HuH-7 (cell line): ENCODE results near the gene MAX.

Experiments used
- DNase-seq: peaks from one replicate; pipeline ENCODE4 v3.0.0; 2011; ENCODE audit warnings: low spot score

Gene MAX

DNA sequence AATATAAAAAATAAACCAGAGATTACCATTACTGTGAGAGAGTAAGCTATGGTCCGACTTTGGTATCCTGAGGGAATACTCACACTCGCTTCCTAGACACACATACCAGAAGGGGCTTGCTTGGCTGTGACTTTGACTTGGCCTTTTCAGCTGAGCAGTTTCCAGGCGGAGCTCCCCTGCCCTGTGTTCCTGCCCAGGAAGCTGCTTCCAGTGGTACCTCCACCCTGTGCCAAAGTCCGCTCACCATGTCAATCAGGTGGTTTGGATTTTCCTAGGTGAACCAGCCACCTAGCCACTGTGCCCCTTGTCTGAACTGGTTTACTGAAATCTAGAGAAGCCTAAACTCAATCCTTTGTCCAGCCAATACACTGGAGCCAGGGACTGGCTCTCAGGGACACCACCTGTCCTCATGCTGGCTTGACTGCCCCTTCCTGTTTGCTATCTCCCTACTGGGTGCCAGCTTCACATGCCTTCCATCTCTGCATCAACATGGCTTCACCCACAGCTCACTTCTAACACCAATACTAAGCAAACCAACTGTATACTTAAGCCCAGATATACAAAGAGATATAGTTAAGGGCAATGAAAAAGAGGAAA is 28.6 kb downstream of the MAX start:
- DNase-seq = no peak

DNA sequence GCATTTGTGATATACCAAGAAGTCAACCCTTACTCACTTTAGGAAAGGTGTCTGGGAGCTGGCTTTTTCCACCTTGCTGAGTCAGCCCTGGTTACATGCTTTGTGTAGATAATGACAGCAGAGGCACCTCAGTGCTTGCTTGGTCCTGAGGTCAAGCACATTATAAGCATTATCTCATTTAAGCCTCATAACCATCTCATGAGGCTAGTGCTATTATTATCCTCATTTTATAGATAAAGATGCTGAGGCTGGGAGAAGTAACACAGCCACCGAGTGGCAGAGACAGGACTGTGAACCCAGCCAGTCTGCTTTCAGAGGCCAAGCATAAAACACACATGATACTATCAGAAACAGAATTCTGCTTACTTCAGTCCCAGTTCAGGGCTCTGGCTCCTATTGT is 29.4 kb downstream of the MAX start:
- no peak for DNase-seq

DNA sequence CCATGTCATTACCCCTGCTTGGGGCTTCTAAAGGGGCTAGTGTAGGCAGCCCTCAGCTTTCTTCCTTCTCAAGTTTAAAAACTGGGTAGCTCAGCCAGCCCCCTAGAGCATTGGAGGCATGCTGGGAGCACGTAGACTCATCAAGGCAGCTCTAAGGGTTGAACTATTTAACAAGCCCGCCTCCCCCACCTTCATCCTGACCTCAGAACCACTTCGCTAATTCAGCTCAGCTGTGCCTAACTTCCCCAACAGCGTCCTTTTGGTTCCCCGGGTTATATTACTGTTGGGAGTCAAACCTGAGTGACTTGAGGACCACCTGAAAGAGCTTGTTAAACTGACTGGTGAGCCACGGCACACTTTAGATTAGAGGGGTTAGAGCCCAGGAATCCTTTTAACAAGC is 30.1 kb downstream of the MAX start:
- no peak for DNase-seq

DNA sequence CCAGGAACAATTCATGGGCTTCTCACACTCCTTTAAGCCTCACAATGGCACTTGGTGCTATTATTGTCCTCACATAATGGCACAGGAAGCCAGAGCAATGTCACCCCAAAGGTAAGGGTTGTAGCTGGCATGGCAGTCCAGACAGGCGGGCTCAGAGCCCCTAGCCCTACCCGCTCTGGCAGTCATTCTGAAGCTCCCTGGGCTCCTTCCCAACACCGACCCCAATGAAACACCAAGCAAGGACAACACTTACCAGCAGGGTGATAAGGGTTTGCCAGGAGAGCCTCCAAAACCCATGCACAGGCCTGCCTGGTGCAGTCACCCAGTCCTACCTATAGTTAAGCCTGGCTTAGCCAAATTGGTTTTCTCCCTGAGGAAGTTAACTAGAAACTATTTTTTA is 30.8 kb downstream of the MAX start:
- no peak for DNase-seq

DNA sequence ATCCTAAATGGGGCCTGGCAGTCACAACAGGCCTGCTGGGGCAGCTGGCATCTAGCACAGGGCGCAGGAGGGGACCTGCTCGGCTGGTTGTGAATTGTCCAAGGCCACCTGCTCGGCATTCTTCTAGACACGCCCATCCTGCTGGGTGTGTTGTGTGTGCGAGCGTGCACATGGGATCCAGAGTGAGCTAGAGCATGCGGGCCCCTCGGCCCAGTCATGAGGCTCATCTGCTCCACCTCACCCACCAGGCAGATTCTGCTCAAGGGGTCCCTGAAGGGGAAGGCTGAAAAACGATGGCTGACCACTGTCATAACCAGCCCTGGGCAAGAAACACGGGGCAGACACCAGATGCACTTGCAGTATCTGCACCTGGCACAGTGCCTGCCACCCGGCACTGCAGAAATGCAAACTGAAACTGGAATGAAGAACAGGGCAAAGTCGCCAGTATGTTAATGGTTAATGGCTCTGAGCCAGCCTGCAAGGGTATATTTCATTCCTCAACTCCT is 31.8 kb downstream of the MAX start:
- no peak for DNase-seq

DNA sequence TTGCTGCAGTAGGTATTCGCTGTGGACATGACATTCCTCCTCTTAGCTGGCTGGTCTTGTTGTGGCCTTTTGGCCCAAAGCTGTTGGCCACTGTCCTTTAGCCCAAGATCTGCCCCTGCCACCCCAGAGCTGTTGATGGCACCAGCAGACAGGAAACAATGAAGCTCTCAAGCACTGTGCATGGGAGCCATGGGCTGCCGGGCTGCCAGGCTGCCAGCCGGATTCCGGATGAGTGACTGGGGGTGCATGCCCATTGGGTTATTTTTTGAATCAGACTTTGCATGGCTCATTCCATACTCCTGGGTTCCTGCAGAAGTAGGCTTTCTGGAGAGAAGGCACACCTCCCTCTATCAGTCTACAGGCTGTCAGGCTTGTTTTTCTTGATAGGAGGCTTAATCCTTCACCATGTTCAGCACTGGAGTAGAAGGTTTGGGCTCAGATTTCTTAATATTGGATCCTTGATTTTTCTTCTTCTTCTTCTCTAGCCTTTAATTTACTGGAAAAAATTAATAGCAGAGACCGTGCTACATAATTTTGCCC is 32.4 kb downstream of the MAX start:
- DNase-seq = no peak

DNA sequence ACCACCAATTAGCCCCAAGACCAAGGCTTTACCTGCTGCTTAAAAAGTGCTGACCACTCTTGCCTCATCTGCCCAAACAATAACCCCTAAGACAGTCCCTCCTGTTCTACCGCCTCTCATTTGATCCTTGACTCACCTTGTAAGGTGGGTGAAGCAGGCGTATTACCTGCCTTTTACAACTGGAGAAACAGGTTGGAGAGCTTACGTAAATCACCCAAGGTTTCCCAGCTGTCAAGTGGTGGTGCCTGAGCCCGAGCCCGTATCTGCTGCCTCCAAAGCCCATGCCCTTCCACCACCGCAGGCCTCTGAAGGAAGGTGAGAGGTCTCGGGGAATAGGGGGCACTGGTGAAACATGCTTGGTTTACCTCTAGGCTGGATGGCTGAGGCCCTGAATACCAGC is 36.6 kb downstream of the MAX start:
- no peak for DNase-seq

DNA sequence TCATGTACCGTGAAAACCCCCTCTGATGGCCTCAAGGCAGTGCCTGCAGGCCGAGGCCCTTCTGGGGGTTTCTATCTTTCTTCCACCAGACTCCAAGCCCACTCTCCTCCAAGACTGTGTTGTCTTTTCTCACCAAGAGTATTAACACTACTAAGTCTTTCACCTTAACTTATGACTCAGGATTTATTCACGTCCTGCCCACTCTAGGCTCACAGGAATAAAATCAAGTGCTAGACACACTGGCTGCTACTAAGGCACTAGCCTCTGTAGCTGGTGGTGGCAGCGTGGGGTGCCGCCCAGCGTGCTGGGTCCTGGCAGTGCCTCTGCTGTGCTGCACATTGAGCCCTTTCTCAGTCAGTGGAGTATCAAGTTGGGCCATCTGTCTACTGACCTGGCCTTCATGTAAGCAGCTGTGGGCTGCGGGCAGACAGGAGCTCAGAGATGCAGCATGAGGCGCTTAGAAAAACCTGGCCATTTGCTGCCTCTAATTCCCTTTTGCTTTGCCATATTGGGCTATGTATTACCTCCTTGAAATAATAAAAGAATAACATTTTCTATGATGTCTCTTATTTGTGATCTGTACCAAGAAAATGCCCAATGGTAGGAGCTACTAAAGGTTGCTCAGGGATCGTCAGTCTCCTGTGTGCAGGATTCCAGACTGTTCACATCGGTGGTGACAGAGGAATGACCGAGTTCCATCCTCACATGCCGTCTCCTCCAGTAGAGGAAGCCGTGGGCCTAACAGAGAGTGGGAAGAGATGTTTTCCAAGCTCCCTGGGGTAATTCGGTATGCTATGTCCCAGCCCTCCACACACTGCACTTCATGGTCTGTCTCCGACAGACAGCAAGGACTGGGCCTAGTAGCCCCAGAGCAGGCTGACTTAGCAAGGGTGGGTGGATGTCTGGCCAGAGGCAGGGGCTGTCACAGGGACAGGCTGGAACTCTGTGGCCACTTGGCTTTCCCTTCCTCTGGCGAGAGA is 39.9 kb downstream of the MAX start:
- no peak for DNase-seq

DNA sequence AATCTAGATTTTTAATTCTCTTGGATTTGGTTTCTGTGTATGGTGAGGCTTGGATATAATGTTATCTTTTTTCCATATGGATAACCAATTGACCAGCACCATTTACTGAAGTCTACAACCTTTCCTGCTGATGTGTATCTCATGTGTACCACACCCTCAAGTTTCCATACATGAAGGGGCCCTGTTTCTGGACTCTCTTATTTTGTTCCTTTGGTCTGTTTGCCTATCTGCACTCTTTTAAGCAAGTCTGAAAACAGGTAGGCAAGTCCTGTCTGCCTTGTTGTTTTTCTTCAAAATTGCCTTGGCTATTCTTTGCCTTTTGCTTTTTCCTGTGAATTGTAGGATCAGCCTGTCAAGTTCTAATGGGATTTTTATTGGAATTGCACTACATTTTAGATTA is 44.6 kb downstream of the MAX start:
- no peak for DNase-seq

DNA sequence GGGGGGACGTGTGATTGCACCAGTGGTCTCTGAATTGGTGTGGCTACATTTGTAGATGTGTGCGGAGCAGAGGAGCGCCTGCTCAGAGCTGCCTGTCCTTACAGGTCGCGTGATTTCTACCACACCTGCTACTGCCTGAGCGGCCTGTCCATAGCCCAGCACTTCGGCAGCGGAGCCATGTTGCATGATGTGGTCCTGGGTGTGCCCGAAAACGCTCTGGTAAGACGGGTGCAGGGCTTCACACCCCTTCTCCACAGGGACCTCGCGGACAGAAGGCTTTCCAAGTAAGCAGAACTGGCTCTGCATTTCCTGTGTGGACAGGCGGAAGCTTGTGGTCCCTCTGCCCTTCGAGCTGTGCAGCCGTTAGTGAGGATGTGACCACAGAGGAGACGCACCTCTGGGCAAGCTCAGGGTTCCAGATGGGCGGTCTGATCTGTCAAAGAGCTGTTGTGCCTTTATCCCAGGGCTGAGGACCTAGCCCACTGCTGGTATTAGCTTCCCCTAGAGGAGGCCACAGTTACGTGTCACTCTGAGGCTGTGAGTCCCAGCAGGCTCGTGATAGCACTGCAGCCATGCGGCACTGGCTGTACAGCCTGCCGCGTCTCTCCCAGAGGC is 47.7 kb downstream of the MAX start:
- no peak for DNase-seq

DNA sequence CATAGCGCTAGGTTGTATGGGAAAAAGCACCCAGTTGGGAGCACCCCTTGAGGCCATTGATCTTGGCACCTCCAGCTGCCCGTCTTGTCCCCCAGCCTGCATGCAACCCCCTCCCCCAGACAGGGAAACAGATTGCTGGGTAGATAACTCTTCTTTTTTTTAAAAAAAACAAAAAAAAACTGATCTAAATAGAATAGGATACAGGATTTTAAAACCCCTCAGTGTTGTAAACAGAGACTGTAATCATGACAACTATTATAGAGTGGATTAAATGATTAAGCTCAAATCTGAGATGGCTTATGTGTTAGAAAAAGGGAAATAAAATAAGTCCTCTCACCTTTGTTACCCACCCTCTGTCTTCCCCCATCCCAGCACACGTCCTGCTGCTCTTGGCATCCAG is 48.9 kb downstream of the MAX start:
- no peak for DNase-seq

DNA sequence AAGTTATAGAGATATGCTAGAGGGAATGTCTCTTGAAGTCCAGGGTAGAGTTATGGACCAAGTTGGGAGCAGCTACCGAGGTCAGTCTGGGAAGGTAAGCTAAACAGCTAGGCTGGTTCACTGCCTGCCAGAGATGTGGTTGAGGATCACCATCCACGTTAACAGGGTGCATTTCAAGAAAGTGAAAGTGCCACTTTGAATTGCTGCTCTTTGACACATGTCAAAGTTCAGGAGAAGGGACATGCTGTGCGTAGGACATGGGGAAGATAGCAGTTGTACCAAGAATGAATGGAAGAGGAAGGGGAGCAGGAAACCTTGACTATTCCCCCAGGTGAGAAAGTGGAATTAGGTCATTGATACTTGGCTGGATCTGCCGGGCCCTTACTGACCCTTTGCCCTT is 49.5 kb downstream of the MAX start:
- no peak for DNase-seq

DNA sequence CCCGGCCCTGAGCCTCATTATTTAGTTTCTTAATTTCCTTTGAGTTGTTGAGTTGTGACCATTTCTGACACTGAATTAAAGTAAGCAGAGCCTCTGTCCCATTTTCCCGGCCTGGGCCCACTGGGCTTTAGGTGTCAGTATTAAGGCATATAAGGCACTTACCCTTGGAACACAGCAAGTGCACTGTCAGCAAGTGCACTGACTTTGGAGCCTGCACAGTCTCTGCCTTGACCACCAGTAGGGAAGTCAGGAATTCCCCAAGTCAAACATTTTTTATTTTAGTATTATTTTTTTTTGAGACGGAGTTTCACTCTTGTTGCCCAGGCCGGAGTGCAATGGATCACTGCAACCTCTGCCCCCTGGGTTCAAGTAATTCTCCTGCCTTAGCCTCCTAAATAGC is 56.6 kb downstream of the MAX start:
- DNase-seq = no peak

DNA sequence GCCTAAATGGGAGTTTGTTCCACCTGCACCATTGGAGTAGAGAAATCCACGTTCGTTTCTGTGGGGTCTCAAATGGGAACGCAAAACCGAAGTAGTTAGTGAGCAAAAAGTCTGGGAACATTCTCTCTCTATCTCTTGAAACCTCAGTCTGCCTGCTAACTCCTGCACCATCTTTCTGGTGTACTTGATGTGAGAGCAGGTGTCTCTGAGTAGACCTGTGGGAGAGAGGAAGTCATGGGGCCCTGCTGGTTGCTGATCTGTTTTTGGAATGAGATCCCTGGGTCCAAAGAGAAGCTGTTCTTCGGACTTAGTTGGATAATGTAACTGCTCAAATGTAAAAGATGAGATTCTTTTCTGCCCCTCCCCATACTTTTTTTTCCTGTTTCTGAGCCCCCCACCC is 57.3 kb downstream of the MAX start:
- DNase-seq = no peak

DNA sequence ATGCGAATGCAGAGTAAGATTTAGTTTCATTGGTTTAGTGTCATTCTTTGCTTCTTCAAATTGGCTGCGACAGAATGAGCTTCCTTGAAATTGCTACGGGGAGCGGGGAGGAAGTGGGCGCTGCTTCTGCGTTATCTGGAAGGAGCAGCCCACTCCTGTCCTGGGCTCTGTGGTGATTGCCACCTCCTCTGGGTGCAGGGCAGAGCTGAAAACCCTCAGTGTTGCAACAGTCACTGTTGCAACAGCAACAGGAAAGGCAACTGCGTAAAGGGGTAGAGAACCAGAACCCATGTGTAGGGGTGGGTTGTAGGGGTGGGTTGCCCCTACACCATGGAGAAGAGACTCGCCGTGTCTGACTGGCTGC is 57.7 kb downstream of the MAX start:
- no peak for DNase-seq

DNA sequence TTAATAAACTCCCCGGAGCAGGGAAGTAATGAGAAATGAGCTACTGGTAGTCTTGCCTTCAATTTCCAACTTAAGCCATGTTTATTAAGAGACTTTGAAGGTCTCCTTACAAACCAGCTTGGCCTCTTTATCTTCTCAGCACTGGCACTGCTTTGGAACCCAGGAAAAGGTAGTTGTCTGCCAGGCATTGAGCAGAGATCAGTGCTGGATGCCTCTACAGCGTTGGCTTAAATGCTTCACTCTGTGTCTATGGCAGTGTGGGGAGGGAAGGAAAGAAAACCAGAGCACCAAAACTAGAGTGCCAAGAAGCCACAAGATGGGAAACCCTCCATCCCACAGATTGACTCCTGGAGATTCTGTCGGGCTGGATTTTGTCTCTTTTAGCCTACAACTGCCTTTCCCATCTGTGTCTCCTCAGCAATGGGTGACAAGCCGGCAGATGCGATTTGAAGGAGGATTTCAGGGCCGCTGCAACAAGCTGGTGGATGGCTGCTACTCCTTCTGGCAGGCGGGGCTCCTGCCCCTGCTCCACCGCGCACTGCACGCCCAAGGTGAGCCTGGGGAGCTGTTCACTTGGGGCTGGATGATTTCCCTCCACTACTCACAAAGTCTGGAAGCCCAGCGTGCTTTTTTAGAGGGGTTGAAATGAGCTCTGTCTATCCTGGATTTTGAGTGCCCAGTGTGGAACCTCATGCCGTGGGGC is 58.3 kb downstream of the MAX start:
- no peak for DNase-seq

DNA sequence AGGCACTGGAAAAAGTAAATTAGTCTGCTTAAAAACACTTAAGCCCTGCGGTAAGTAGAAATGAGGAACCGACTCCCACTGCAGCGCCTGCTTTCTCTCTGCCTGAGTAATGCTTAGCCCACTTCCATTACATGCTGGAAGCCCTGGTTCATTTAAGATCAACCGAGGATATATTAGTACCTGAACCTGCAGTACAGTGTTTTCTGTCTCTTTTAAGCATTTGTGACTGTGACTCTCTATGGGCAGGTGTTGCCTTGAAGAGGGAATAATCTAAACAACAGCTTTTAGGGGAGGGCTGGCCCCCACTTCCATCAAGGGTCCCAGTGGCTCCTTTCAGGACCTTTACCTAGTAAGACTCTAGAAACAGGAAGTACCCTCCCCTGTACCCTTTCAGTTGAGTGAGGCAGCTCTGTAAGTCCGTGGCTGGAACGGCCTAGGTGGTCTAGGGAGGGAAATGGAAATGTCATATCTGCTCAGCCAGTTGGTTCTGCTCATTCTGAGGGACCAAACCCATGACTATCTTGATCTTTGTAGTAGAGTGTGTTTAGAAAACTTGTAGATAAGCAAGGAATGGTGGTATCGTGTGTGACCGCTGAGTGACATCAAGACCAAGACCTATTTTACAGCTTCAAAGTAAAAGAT is 59.5 kb downstream of the MAX start:
- DNase-seq = no peak

DNA sequence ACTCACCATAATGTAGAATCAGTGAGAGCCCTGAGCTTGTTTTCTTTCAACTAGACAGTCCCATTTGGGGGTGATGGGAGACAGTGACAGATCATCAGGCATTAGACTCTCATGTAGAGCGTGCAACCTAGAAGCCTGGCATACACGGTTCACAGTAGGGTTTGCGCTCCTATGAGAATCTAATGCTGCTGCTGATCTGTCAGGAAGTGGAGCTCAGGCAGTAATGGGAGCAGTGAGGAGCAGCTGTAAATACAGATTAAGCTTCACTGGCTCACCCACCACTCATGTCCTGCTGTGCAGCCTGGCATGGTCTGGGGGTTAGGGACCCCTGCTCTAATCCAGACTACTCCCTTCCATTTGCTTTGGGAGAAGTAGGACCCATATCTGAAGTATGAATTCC is 60.0 kb downstream of the MAX start:
- no peak for DNase-seq

DNA sequence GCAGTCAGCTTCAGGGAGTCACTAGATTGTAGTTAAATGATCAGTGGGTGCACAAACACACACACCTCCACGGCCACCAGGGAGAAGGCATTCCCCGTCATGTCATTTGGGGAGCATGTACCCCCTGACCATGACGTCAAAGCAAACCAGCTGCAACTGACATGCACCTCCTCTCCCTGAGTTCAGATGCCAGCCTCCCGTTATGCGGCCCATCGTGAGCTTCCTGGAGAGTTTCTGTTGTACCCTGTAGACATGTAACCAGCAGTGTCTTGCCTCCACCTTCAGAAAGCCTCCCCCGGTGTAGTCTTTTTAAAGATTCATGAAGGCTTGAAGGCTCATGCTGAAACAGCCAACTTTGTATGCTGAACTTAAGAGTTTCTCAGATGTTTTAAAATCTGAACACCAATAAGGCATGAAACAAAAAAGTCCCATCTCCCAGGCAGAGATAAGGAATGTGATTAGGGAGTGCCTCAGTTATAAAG is 60.8 kb downstream of the MAX start:
- no peak for DNase-seq

DNA sequence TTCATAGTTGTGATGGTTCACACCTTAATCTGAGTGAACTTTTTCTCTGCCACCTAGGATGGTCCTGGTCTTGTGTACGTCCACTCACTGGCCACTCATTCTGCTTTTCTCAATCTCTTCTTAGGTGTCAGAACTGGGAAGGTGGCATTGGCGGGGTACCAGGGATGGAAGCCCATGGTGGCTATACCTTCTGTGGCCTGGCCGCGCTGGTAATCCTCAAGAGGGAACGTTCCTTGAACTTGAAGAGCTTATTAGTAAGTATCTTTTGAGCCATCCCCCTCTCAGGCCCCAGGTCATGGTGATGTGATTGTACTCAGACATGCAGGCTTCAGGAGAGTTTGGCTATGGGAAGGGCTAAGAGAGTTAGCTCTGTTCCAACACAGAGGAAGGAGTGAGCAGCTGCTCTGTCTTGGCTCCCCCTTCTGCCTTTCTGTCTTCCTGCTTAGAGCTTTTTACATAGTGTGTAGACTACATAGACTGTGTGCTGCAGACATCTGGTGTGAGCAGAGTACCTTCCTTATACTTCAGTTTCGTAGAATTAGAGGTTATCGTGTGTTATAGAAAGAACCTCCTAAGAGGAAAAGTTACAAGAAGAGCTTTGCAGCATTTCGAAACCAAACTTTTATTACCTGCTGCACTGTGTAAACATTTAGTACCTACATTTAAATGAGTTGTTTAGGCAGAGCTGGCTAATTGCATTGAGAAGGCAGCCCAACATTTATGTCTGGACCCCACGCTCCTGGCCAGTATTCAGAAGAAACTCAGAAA is 61.5 kb downstream of the MAX start:
- no peak for DNase-seq

DNA sequence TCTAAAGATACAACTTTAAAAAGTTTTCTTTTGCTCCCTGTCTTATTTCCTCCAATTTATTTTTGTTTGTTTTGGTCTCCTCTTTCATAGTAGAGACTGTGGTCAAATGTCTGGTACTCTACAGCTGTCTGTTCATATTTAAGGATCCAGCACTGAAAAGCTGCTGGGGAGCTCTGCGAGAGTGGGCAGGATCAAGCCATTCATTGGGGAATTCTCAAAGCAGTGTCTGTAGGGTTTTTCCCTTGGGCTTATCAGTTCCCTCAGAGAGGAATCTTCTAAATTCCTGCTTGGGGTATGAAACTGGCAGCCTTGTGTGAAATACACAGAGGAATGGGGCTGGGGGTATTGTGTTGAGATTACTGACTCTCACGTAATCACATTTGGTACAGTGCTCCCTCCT is 63.4 kb downstream of the MAX start:
- no peak for DNase-seq
